Upper lobe of left lung (tissue), 6 donors: ENCODE results near the gene HSPB8. TPM values are rescaled to one million over a fixed set of nuclear protein-coding genes. Genes with fewer than 3 reads are reported as not detected.
"Not testable (repeated sequence)": the region's sequence is repeated elsewhere in the genome, so short reads cannot be mapped to it uniquely, and the experiment has no call there.

Source experiments
- ATAC-seq, 2 donors: fragments of 200-7000 bp; cut with Tn5 transposase; one replicate each; pipeline ENCODE4 v1.9.1; 2022; ENCODE audit warnings: mild to moderate bottlenecking in 2 of 2, moderate library complexity in 2 of 2; ENCODE audit not compliant: low FRiP score in 2 of 2
- DNase-seq, 2 donors: peaks; one replicate each; pipeline ENCODE4 v3.0.0-alpha.2; 2019 to 2020
- H3K27ac ChIP-seq, 4 donors: fragments of 200-600 bp; sonication (generic); one replicate each; pipeline ENCODE4 v1.5.1; 2016 to 2019
- H3K27me3 ChIP-seq, 4 donors: fragments of 200-600 bp; sonication (generic); one replicate each; pipeline ENCODE4 v1.5.1; 2017 to 2019
- H3K36me3 ChIP-seq, 4 donors: fragments of 200-600 bp; sonication (generic); one replicate each; pipeline ENCODE4 v1.5.1; 2016 to 2019
- H3K4me1 ChIP-seq, 4 donors: fragments of 200-600 bp; sonication (generic); one replicate each; pipeline ENCODE4 v1.5.1; 2018 to 2019
- H3K4me3 ChIP-seq, 4 donors: fragments of 200-600 bp; sonication (generic); one replicate each; pipeline ENCODE4 v1.5.1; 2017 to 2019; ENCODE audit warnings: mild to moderate bottlenecking in 2 of 4, moderate library complexity in 1 of 4
- H3K9me3 ChIP-seq, 4 donors: fragments of 200-600 bp; sonication (generic); one replicate each; pipeline ENCODE4 v1.5.1; 2018 to 2019
- CTCF ChIP-seq, 6 experiments: fragments of 450-650 bp in 4 of 6; fragments of 200-600 bp in 2 of 6; sonication (generic) in 2 of 6; IDR thresholded peaks; one replicate each; pipeline ENCODE4 v1.5.1; 2016 to 2019; ENCODE audit warnings: antibody characterized with exemption in 6 of 6
- EP300 ChIP-seq, 4 donors: sonication (generic); formaldehyde crosslinking; IDR thresholded peaks; one replicate each; pipeline ENCODE4 v1.5.1; 2017; ENCODE audit warnings: antibody characterized with exemption in 4 of 4, control low read depth in 2 of 4
- POLR2A ChIP-seq, 4 donors: fragments of 450-650 bp; IDR thresholded peaks; one replicate each; pipeline ENCODE4 v1.5.1; 2016 to 2017; ENCODE audit warnings: antibody characterized with exemption in 4 of 4, mild to moderate bottlenecking in 2 of 4
- POLR2AphosphoS5 ChIP-seq, 2 donors: sonication (generic); formaldehyde crosslinking; IDR thresholded peaks; one replicate each; pipeline ENCODE4 v1.5.1; 2017; ENCODE audit warnings: antibody characterized with exemption in 2 of 2
- WGBS, 2 donors: methylation state at CpG; one replicate each; pipeline ENCODE4 v1.1.5; 2017 to 2018; 5-methylcytosine and 5-hydroxymethylcytosine counted together
- total RNA-seq, 6 donors: library from RNA; depleted of rRNA in 4 of 6; stranded (reverse); fragments of >200 nt in 4 of 6; gene quantifications; one replicate each; pipeline versions ENCODE4 v1.1.0 to v1.2.1, GENCODE V29; 2016 to 2021
- donor health status: DM: no; HTN: no; CAD: no; lungs with moderate emphysema.
- donor health status: DM: no; HTN: yes; CAD: no; lungs with severe emphysema.

HSPB8 gene
- total RNA-seq, 6 donors from 2014 or later: 15.7 to 59.9 (median 39.8) TPM

GRCh38 chr12:119207063-119207560 lies 28.4 kb downstream of the HSPB8 start:
- Histone ChIP-seq H3K4me1 (peaks cover 7 to 29% (median 14%) of the 10 kb centered on the region in 4 donors), H3K27ac (peak overlapping the region in 2 of 4 donors; percentile 20 to 35), H3K27me3 (no peaks in the 10 kb centered on the region), H3K36me3 (no peaks in the 10 kb centered on the region), H3K9me3 (no peaks in the 10 kb centered on the region), H3K4me3 (no peak overlapping the region)
- DNase-seq: no peak
- ATAC-seq: no peak
- no peak for TF ChIP-seq POLR2A (IDR thresholded peaks at IDR 0.05)
- TF ChIP-seq CTCF (IDR thresholded peaks at IDR 0.05): no peak
- TF ChIP-seq POLR2AphosphoS5 (IDR thresholded peaks at IDR 0.05): no peak
- no peak for TF ChIP-seq EP300 (IDR thresholded peaks at IDR 0.05)
- 94 to 95% methylated on average over 2 of the region's 2 CpGs for WGBS, 2 donors

DNA sequence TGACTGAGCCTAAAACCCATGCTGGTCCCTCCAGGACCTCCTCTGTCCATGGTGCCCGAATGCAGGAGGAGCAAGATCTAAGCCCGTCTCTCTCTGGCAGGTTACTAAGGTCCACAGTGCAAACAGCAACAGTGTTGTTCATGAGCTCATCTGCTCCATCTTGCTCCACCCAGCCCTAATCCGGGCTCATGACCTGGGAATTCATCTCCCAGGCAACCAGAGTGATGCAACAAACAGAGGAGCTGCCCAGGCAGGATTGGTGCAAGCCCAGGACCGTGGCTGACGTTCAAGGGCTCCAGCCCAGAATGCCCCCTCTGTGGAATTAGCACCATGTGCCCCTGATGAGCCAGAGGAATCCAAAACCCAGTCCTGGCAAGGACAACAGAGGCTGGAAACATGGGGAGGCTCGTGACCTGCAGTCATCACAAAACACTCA lies 29.9 kb downstream of the HSPB8 start:
- WGBS, 2 donors: 33 to 36% methylated on average over 6 of the region's 6 CpGs

GRCh38 chr12:119211884-119212283 lies 33.2 kb downstream of the HSPB8 start:
- ATAC-seq: no peak
- peaks cover 0 to 5% (median 3%) of the 10 kb centered on the region in 4 donors for H3K4me1 ChIP-seq
- no peak overlapping the region for H3K4me3 ChIP-seq
- no peaks in the 10 kb centered on the region for H3K27me3 ChIP-seq
- DNase-seq: peak in 1 of 2 donors; percentile 38
- no peak overlapping the region for H3K27ac ChIP-seq
- H3K36me3 ChIP-seq: no peaks in the 10 kb centered on the region
- WGBS, 2 donors: 81 to 85% methylated on average over 13 of the region's 13 CpGs
- no peaks in the 10 kb centered on the region for H3K9me3 ChIP-seq
- TF ChIP-seq POLR2AphosphoS5 (IDR thresholded peaks at IDR 0.05) (no peak), POLR2A (IDR thresholded peaks at IDR 0.05) (no peak), EP300 (IDR thresholded peaks at IDR 0.05) (no peak), CTCF (IDR thresholded peaks at IDR 0.05) (no peak)

More for the DNA sequence above, 29.9 kb downstream of the HSPB8 start:
- DNase-seq: peak in 1 of 2 donors; percentile 59
- Histone ChIP-seq H3K4me3 (no peak overlapping the region), H3K4me1 (peaks cover 5 to 16% (median 9%) of the 10 kb centered on the region in 4 donors), H3K27ac (no peak overlapping the region), H3K36me3 (no peaks in the 10 kb centered on the region), H3K27me3 (no peaks in the 10 kb centered on the region), H3K9me3 (no peaks in the 10 kb centered on the region)
- ATAC-seq: peak; percentile 76 to 93
- no peak for TF ChIP-seq POLR2AphosphoS5 (IDR thresholded peaks at IDR 0.05)
- TF ChIP-seq POLR2A (IDR thresholded peaks at IDR 0.05): no peak
- TF ChIP-seq EP300 (IDR thresholded peaks at IDR 0.05): no peak
- TF ChIP-seq CTCF (IDR thresholded peaks at IDR 0.05): no peak

GRCh38 chr12:119216084-119216483 lies 37.4 kb downstream of the HSPB8 start:
- WGBS, 2 donors: 61 to 85% methylated on average over 7 of the region's 7 CpGs
- Histone ChIP-seq H3K9me3 (no peaks in the 10 kb centered on the region), H3K4me3 (no peak overlapping the region), H3K27ac (no peak overlapping the region), H3K4me1 (no peaks in the 10 kb centered on the region), H3K36me3 (no peaks in the 10 kb centered on the region), H3K27me3 (no peaks in the 10 kb centered on the region)
- TF ChIP-seq POLR2AphosphoS5 (IDR thresholded peaks at IDR 0.05) (no peak), EP300 (IDR thresholded peaks at IDR 0.05) (no peak), POLR2A (IDR thresholded peaks at IDR 0.05) (no peak), CTCF (IDR thresholded peaks at IDR 0.05) (no peak)
- no peak for ATAC-seq
- no peak for DNase-seq

DNA sequence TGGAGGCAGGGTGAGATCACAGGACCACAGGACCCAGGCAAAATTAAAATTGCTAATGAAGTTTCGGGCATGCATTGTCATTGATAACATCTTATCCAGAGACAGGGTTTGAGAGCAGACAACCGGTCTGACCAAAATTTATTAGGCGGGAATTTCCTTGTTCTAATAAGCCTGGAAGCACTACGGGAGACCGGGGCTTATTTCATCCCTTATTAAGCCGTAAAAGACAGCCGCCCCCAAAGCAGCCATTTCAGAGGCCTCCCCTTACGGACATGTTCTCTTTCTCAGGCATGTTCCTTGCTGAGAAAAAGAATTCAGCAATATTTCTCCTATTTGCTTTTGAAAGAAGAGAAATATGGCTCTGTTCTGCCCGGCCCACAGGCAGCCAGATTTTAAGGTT lies 40.1 kb downstream of the HSPB8 start:
- H3K9me3 ChIP-seq, H3K27ac ChIP-seq, ATAC-seq, H3K27me3 ChIP-seq, DNase-seq, H3K36me3 ChIP-seq, H3K4me1 ChIP-seq, H3K4me3 ChIP-seq: not testable (repeated sequence)
- 92 to 93% methylated on average over 9 of the region's 9 CpGs for WGBS, 2 donors
